Raji (cell line): Measurements from ENCODE around the gene CLDN16.

ENCODE experiments used
- POLR2A ChIP-seq: IDR thresholded peaks from 2 replicates; pipeline ENCODE4 v1.6.1; 2011; ENCODE audit warnings: low read depth, low read length, control low read depth; ENCODE audit not compliant: insufficient read depth

CLDN16 gene

DNA sequence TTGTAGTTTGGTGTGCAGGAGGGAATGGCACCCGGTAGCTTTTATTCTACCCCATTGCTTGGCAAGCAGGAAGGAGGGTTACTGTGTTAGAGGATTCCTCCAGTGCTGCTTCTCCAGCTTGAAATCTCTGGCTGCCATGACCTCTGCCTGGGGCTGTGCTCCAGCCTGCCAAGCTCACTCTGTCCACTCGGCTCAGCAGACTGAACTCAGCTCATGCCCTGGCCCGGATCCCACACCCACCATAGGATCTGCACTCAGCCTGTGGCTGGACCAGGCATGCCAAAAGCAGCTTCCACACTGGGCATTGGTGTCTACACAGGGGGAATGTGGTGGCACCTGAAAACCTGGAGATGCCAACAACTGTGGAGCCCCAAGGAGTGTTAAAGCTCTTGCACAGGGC, 26.3 kb downstream of the CLDN16 start:
- no peak for TF ChIP-seq POLR2A

GRCh38 chr3:190424108-190424477, 36.1 kb downstream of the CLDN16 start:
- no peak for TF ChIP-seq POLR2A

- no peak for TF ChIP-seq POLR2A
Observed at GRCh38 chr3:190424478-190425439, 36.8 kb downstream of the CLDN16 start.

DNA sequence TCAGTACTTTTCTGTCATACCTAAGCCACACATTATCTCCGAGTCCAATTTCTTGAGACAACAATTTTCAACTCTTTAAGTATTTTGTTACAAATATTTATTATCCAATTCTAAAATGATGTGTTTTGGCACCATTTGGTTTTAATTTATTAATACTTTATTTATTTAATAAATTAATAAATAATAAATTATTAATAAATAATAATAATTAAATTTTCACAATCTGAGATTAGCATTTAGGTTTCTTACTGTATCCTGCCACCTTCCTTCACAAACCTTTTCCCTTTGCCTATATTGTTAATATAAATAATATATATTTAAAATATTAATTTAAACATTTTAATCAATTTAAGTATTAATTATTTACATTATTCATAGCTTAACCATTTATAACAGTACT, 37.9 kb downstream of the CLDN16 start:
- TF ChIP-seq POLR2A, result no peak

GRCh38 chr3:190426806-190427507, 39.0 kb downstream of the CLDN16 start:
- TF ChIP-seq POLR2A, result no peak

GRCh38 chr3:190429681-190430080, 41.7 kb downstream of the CLDN16 start:
- TF ChIP-seq POLR2A, result no peak

DNA sequence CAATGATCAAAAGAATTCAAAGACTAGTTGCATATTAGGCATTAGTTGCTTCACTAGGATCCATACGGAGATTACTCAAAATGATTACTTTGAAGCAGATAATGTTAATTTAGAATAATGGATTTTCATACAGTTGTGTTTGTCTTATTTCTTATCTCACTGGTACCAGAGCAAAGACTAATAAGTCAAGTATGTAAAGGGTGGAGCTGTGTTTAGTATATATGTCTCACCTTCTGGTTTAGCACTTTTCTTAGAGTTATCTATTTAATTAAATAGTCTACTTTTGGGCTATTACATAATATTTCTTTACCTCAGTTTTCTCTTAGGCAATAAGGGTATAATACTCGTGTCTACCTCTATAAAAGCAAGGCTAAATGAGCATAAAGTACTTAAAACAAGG, 42.9 kb downstream of the CLDN16 start:
- TF ChIP-seq POLR2A, result no peak

GRCh38 chr3:190432216-190432615, 44.3 kb downstream of the CLDN16 start:
- TF ChIP-seq POLR2A, result no peak

GRCh38 chr3:190433626-190434025, 45.7 kb downstream of the CLDN16 start:
- no peak for TF ChIP-seq POLR2A

DNA sequence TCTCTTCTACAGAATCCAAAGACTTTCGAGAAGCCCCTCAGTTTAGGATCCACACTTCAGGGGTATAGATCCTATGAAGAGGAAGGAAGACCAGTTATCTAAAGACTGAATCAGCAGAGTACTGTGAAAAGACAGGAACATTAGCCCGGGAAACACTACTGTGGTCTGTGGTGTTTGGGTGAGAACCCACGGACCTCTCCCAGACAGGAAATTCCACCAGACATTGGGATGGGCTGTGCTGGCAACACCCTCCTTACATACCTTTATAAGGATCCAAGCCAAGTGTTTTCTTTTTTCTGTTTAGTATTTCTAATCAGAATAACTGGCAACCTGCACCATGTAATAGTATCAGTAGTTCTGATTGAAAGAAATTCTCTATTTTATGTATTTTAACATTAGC, 47.7 kb downstream of the CLDN16 start:
- no peak for TF ChIP-seq POLR2A

DNA sequence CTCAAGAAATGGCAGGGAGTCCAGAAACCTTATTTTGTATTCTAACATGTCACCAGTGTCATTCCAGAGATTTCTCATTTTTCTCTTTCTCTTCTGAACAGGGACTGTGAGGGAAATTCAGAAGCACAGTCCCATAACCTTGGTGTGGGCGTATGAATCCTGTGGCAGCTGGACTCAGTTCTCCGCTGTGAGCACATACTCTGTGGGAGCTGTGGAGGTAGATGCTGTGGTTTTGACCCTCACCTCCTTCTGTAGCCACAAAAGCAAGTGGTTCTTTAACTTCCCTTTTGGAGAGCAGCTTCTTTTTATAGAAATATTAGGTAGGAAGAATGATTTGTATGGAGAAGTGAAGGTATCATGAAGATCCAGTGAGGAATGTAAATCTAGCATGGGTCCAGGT, 48.4 kb downstream of the CLDN16 start:
- no peak for TF ChIP-seq POLR2A

- TF ChIP-seq POLR2A, result no peak
Observed at GRCh38 chr3:190442240-190442639, 54.3 kb downstream of the CLDN16 start.

DNA sequence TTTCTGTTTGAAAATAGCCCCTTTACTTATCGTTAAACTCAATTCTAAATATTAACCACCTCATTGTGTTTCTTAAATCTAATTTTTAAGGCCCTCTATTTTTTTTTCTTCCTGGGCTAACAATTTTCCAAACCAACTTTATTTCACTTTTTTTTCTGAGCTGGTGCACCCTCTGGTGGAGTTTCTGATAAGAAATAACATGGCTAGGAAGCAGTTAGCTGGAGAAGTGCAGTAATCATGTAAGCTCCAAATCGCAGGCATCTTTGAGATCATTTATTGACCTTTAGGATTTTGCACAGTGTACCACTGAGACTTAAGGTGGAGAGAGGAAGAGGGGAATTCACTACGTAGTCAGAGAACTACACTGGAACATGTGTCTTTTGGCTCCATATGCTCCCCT, 55.3 kb downstream of the CLDN16 start:
- no peak for TF ChIP-seq POLR2A

DNA sequence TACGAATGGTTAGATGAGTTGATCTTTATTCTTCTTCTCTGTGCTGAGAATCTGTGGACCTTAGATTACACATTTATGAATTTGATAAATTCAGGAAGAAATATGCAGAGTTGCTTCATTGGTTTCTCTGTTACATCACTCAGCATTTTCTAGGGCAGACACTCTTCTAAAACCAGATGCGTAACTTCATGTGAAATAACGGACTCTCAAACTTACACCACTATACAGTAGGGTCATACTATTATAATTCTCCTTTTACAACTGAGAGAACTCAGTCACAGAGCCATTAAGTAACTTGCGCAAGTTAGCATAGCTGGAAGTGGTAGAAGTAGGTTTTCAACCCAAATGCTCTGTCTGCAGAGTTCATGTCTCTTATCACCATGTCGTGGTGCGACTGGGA, 56.0 kb downstream of the CLDN16 start:
- TF ChIP-seq POLR2A, result no peak

GRCh38 chr3:190444576-190445145, 56.7 kb downstream of the CLDN16 start:
- TF ChIP-seq POLR2A, result no peak
